ENCODE measurements around the gene ALKBH4.

DNA sequence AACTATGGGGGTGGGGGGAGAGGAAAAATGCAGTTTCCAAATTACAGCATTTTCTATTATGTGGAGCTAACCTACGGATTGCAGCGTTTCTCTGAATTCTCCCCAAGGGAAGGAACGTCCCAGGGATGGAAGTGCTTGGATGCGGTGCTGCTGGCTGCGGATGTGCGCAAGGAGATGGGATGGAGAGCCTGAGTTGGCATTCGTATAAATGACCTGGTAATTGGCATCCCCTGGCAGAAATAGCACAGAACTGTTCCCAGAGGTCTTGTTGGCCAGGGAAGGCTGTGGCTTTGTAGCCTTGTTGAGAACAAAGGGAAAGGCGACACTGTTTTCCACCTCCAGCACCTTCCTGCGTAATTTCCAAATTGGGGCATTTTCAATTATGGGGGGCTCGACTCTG lies 28.5 kb downstream of the ALKBH4 start:
- no peak for TF ChIP-seq POLR2A (IDR thresholded peaks at IDR 0.05; ENCODE audit: extremely low read depth, insufficient read length)
- TF ChIP-seq, protein P1, sequence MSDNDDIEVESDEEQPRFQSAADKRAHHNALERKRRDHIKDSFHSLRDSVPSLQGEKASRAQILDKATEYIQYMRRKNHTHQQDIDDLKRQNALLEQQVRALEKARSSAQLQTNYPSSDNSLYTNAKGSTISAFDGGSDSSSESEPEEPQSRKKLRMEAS (IDR thresholded peaks at IDR 0.05; ENCODE audit: low read depth, low read length), result no peak
- TF ChIP-seq, protein P2, sequence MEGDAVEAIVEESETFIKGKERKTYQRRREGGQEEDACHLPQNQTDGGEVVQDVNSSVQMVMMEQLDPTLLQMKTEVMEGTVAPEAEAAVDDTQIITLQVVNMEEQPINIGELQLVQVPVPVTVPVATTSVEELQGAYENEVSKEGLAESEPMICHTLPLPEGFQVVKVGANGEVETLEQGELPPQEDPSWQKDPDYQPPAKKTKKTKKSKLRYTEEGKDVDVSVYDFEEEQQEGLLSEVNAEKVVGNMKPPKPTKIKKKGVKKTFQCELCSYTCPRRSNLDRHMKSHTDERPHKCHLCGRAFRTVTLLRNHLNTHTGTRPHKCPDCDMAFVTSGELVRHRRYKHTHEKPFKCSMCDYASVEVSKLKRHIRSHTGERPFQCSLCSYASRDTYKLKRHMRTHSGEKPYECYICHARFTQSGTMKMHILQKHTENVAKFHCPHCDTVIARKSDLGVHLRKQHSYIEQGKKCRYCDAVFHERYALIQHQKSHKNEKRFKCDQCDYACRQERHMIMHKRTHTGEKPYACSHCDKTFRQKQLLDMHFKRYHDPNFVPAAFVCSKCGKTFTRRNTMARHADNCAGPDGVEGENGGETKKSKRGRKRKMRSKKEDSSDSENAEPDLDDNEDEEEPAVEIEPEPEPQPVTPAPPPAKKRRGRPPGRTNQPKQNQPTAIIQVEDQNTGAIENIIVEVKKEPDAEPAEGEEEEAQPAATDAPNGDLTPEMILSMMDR (IDR thresholded peaks at IDR 0.05; ENCODE audit: low read depth, low read length), result no peak
